Measurements from ENCODE around the gene ZNF556.

- TF ChIP-seq CTCF (IDR thresholded peaks at IDR 0.05) (no peak), POLR2AphosphoS5 (IDR thresholded peaks at IDR 0.05) (peak in 2 of 3 donors; percentile 15 to 17), POLR2A (IDR thresholded peaks at IDR 0.05) (no peak), EP300 (IDR thresholded peaks at IDR 0.05; ENCODE audit: low read depth) (peak; percentile 16)
These were observed 56.4 kb downstream of the ZNF556 start for GRCh38 chr19:2923510-2923909.

Data from transverse colon (tissue), 4 donors.